GM12878 (cell line): ENCODE results near the gene PMPCA. TPM values are rescaled to one million over a fixed set of nuclear protein-coding genes. Genes with fewer than 3 reads are reported as not detected.

Source experiments
- ATAC-seq: fragments of 200-7000 bp; cut with Tn5 transposase; 3 replicates; pipeline ENCODE4 v1.9.1; 2020; ENCODE audit warnings: mild to moderate bottlenecking, moderate library complexity
- BruUV-seq: library from RNA; stranded (reverse); fragments of 400-500 nt; replicated peaks from 2 replicates; lab custom pipeline; 2021; lab: Mats Ljungman, UMichigan
- CTCF ChIA-PET: fragments of 300-600 bp; sonication (Branson Sonifier 250); formaldehyde crosslinking; extraction: SDS; loops from one replicate; lab custom pipeline; 2021; ENCODE audit warnings: inconsistent platforms; lab: Yijun Ruan, JAX
- POLR2A ChIA-PET: fragments of 350-600 bp; formaldehyde crosslinking; extraction: SDS; loops from one replicate; lab custom pipeline; 2021; ENCODE audit warnings: inconsistent platforms; lab: Charles Lee
- RAD21 ChIA-PET: fragments of 300-600 bp; sonication (Branson Sonifier 250); formaldehyde crosslinking; loops from one replicate; lab custom pipeline; 2023; ENCODE audit warnings: antibody characterized with exemption; ENCODE audit not compliant: unreplicated experiment; lab: Charles Lee
- SMC1A ChIA-PET: fragments of 300-600 bp; sonication (Branson Sonifier 250); formaldehyde crosslinking; loops from one replicate; lab custom pipeline; 2023; ENCODE audit not compliant: unreplicated experiment, uncharacterized antibody; lab: Charles Lee
- DNase-seq: peaks from one replicate; pipeline ENCODE4 v3.0.0-alpha.2; 2011; ENCODE audit warnings: low read depth, low spot score
- FAIRE-seq: peaks from 3 replicates; lab custom pipeline; 2011; peaks lifted over from hg19 to GRCh38; lab: Jason Lieb, UNC
- H2AFZ ChIP-seq: 2 replicates; pipeline ENCODE4 v1.6.0; 2011; ENCODE audit warnings: low read depth, low read length, control low read depth; ENCODE audit not compliant: control insufficient read depth
- H3K27ac ChIP-seq: 2 replicates; pipeline ENCODE4 v1.5.1; 2011; ENCODE audit warnings: control low read depth; ENCODE audit not compliant: control insufficient read depth, insufficient read depth
- H3K27me3 ChIP-seq, 2 experiments: replicated peaks in 1 of 2; 2 replicates each; pipeline versions ENCODE4 v1.6.0 to v1.6.1; 2011; ENCODE audit warnings: low read length in 1 of 2; ENCODE audit not compliant: control insufficient read depth in 2 of 2, insufficient read depth in 2 of 2
- H3K36me3 ChIP-seq, 2 experiments: 2 replicates each; pipeline ENCODE4 v1.5.1; 2011; ENCODE audit warnings: low read length in 1 of 2; ENCODE audit not compliant: control insufficient read depth in 2 of 2, insufficient read depth in 2 of 2
- H3K4me1 ChIP-seq: 2 replicates; pipeline ENCODE4 v1.6.1; 2011; ENCODE audit warnings: mild to moderate bottlenecking, low read length, moderate library complexity, mixed read lengths; ENCODE audit not compliant: control insufficient read depth, insufficient read depth
- H3K4me2 ChIP-seq: 2 replicates; pipeline ENCODE4 v1.6.0; 2011; ENCODE audit warnings: control low read depth; ENCODE audit not compliant: control insufficient read depth, insufficient read depth
- H3K4me3 ChIP-seq: fragments of 200-600 bp; sonication (generic); 2 replicates; pipeline ENCODE4 v1.5.1; 2016
- H3K79me2 ChIP-seq: 2 replicates; pipeline ENCODE4 v1.6.0; 2011; ENCODE audit warnings: low read length; ENCODE audit not compliant: control insufficient read depth, insufficient read depth
- H3K9ac ChIP-seq: 2 replicates; pipeline ENCODE4 v1.8.0; 2011; ENCODE audit warnings: low read length, control low read depth, mixed read lengths; ENCODE audit not compliant: control insufficient read depth, insufficient read depth
- H3K9me3 ChIP-seq: replicated peaks from 3 replicates; pipeline ENCODE4 v1.5.1; 2011; ENCODE audit warnings: mild to moderate bottlenecking, low read length; ENCODE audit not compliant: control insufficient read depth, insufficient read depth
- H4K20me1 ChIP-seq: 2 replicates; pipeline ENCODE4 v1.6.0; 2011; ENCODE audit not compliant: control insufficient read depth, insufficient read depth
- MEF2A ChIP-seq: IDR thresholded peaks from 2 replicates; pipeline ENCODE4 v1.6.1; 2011; ENCODE audit warnings: low read depth, mild to moderate bottlenecking, low read length, moderate library complexity; ENCODE audit not compliant: insufficient read depth
- MTA3 ChIP-seq: IDR thresholded peaks from 2 replicates; pipeline ENCODE4 v1.6.1; 2012; ENCODE audit warnings: low read length, inconsistent platforms, borderline replicate concordance
- NFYB ChIP-seq: IDR thresholded peaks from 2 replicates; pipeline ENCODE4 v1.6.1; 2011; ENCODE audit warnings: low read depth, mild to moderate bottlenecking, low read length, improper control_type of control experiment, moderate library complexity; ENCODE audit not compliant: insufficient read depth
- SRF ChIP-seq, 2 experiments: IDR thresholded peaks; 2 replicates each; pipeline ENCODE4 v1.6.1; 2011; ENCODE audit warnings: low read depth in 2 of 2, low read length in 2 of 2, mild to moderate bottlenecking in 1 of 2, moderate library complexity in 1 of 2
- SUPT20H ChIP-seq: IDR thresholded peaks from 2 replicates; pipeline ENCODE4 v1.6.1; 2011; ENCODE audit warnings: low read depth, mild to moderate bottlenecking, low read length, moderate library complexity, borderline replicate concordance; ENCODE audit not compliant: control insufficient read depth
- TAF1 ChIP-seq: IDR thresholded peaks from 2 replicates; pipeline ENCODE4 v1.6.1; 2011; ENCODE audit warnings: mild to moderate bottlenecking, low read depth, low read length, borderline replicate concordance
- TCF3 ChIP-seq: IDR thresholded peaks from 2 replicates; pipeline ENCODE4 v1.6.1; 2012; ENCODE audit warnings: low read depth, mild to moderate bottlenecking, low read length, borderline replicate concordance; ENCODE audit not compliant: insufficient read depth
- ZBED1 ChIP-seq: IDR thresholded peaks from 2 replicates; pipeline ENCODE4 v1.6.1; 2016; ENCODE audit warnings: borderline replicate concordance
- ZNF622 ChIP-seq: fragments of 450-650 bp; IDR thresholded peaks from 2 replicates; pipeline ENCODE4 v1.6.1; 2017; ENCODE audit warnings: mild to moderate bottlenecking, inconsistent platforms
- WGBS: methylation state at CpG from one replicate; pipeline ENCODE4 v1.1.6; 2016; ENCODE audit warnings: low lambda C conversion rate; ENCODE audit not compliant: insufficient replicate concordance, insufficient coverage; ENCODE audit errors: missing lambda C conversion rate; 5-methylcytosine and 5-hydroxymethylcytosine counted together
- in situ Hi-C: fragments of 300-500 bp; cut with MboI; formaldehyde crosslinking; loops from 9 replicates; pipeline ENCODE4 v1.14.3; 2018; ENCODE audit warnings: mixed read lengths
- intact Hi-C: fragments of 100-400 bp; cut with micrococcal nuclease; formaldehyde crosslinking; loops from one replicate; pipeline ENCODE4 v1.14.2; 2022; ENCODE audit not compliant: unreplicated experiment
- polyA plus RNA-seq, 11 experiments: library from polyadenylated mRNA; depleted of rRNA in 4 of 11; unstranded in 6 of 11; stranded (reverse) in 5 of 11; fragments of >200 nt; fragmentation: Nextera tagmentation in 4 of 11; fragmentation: Illumina TruSeq in 1 of 11; extraction: Ambion mirVana in 4 of 11; extraction: Trizol in 1 of 11; gene quantifications; 1 replicate in 1 of 11; 2 replicates in 10 of 11; pipeline versions ENCODE4 v1.2.1 to v1.2.3, GENCODE V29; 2011 to 2016; ENCODE audit warnings: inconsistent platforms in 2 of 11, missing spikeins in 2 of 11, low read depth in 1 of 11
- total RNA-seq, 4 experiments: library from RNA; depleted of rRNA in 3 of 4; stranded (reverse); fragments of >200 nt in 3 of 4; fragmentation: Illumina TruSeq in 1 of 4; extraction: Trizol in 1 of 4; gene quantifications; 2 replicates each; pipeline versions ENCODE4 v1.2.1 to v1.2.3, GENCODE V29; 2013 to 2021
- TF ChIP-seq, protein P1 (sequence below): fragments of 450-650 bp; IDR thresholded peaks from 2 replicates; pipeline ENCODE4 v1.6.1; 2016; ENCODE audit warnings: mild to moderate bottlenecking
- TF ChIP-seq, protein P2 (sequence below): fragments of 450-650 bp; IDR thresholded peaks from 2 replicates; pipeline ENCODE4 v1.6.1; 2017; ENCODE audit warnings: low read depth, mild to moderate bottlenecking, moderate library complexity
- TF ChIP-seq, protein P3 (sequence below): IDR thresholded peaks from 2 replicates; pipeline ENCODE4 v1.6.1; 2011; ENCODE audit warnings: borderline replicate concordance, low read depth, mild to moderate bottlenecking, moderate library complexity, mixed read lengths, low read length; ENCODE audit not compliant: insufficient read depth; ENCODE audit errors: extremely low read length

The PMPCA gene
- total and polyA plus RNA-seq, 10 of the 15 experiments (the other 5 are each of a cell fraction or from before 2014, with no cell fraction given), result 8.1 to 137 (median 75.7) TPM

DNA sequence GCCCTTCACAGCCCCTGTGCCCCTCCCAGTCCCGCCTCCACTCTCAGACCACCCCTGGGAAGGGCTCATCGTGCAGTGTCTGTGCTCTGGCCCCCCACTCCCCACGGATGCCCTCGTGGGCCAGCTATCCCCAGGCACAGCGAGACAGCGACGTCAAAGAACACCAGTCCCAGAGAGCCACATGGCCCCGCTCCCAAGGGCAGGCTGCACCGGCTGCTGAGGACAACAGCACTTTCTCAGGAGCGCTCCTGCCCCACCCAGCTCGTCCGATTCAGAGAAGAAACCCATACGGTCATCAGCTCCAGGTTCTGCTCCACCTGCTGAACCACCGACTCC is 5.7 kb upstream of the PMPCA start:
- Histone ChIP-seq H3K79me2 (peaks cover 30% of the 10 kb centered on the region), H3K9me3 (no peaks in the 10 kb centered on the region), H3K4me2 (peak overlapping the region; percentile 90), H3K4me3 (peak overlapping the region; percentile 24; the same call in 1 of the 2 replicates), H3K4me1 (peaks cover 42% of the 10 kb centered on the region), H3K9ac (peak overlapping the region; percentile 65), H4K20me1 (no peaks in the 10 kb centered on the region), H3K27me3 (no peaks in the 10 kb centered on the region), H3K27ac (peak overlapping the region; percentile 92), H2AFZ (peak overlapping the region; percentile 37; the same call in 1 of the 2 replicates), H3K36me3 (peaks cover 7 to 18% of the 10 kb centered on the region in 2 experiments; a peak in 3 of 4 replicates)
- no peak for DNase-seq
- CTCF ChIA-PET, result no interaction called here
- TF ChIP-seq, protein P1, sequence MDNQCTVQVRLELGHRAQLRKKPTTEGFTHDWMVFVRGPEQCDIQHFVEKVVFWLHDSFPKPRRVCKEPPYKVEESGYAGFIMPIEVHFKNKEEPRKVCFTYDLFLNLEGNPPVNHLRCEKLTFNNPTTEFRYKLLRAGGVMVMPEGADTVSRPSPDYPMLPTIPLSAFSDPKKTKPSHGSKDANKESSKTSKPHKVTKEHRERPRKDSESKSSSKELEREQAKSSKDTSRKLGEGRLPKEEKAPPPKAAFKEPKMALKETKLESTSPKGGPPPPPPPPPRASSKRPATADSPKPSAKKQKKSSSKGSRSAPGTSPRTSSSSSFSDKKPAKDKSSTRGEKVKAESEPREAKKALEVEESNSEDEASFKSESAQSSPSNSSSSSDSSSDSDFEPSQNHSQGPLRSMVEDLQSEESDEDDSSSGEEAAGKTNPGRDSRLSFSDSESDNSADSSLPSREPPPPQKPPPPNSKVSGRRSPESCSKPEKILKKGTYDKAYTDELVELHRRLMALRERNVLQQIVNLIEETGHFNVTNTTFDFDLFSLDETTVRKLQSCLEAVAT, result peak; percentile 66
- TF ChIP-seq TAF1 (no peak), TCF3 (no peak), ZBED1 (0 out of 2 replicates have a peak, but pooled peaks have one; percentile 38)
- intact Hi-C loops (no loop called here), in situ Hi-C loops (no loop called here)
- no TSS peak for BruUV-seq
- peak; percentile 23 for FAIRE-seq
- ATAC-seq, result no peak
- POLR2A ChIA-PET, result interaction anchor here (0.6 to 1.9 kb wide), 3 partner anchors 17 to 42 kb away, joined by 5 to 10 read pairs (median 6); partner anchors contain the start of gene DNLZ
- 44% methylated on average over 14 of the region's 14 CpGs for WGBS
- SMC1A ChIA-PET, result no interaction called here
- RAD21 ChIA-PET, result interaction anchor here (0.6 kb wide), 1 partner anchor 655 kb away, joined by 4 read pairs; no protein-coding TSS in a partner anchor

DNA sequence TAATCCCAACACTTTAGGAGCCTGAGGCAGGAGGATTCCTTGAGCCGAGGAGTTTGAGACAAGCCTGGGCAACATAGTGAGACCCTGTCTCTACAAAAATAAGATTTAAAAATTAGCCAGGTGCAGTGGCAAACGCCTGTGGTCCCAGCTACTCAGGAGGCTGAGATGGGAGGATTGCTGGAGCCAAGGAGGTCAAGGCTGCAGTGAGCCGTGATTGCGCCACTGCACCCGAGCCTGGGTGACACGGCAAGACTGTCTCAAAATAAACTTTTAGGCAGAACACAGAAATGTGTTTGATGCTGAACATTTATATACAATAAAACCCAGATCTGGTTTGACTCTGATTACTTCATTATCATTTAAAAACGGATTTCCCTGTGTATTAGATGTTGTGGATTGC is 5.0 kb upstream of the PMPCA start:
- H3K9ac ChIP-seq, result no peak overlapping the region
- peaks cover 7 to 18% of the 10 kb centered on the region in 2 experiments; a peak in 3 of 4 replicates for H3K36me3 ChIP-seq
- ChIA-PET CTCF (no interaction called here), POLR2A (interaction anchor here (0.5 kb wide), 1 partner anchor 746 kb away, joined by 5 read pairs; no protein-coding TSS in a partner anchor), RAD21 (no interaction called here), SMC1A (no interaction called here)
- intact Hi-C loops, result no loop called here
- H3K9me3 ChIP-seq, result no peaks in the 10 kb centered on the region
- H3K27ac ChIP-seq, result no peak overlapping the region
- H3K4me3 ChIP-seq, result no peak overlapping the region
- H4K20me1 ChIP-seq, result no peaks in the 10 kb centered on the region
- peak overlapping the region; percentile 90; the same call in 1 of the 2 replicates for H3K4me2 ChIP-seq
- FAIRE-seq (no peak), ATAC-seq (no peak), DNase-seq (no peak)
- in situ Hi-C loops, result no loop called here
- H2AFZ ChIP-seq, result no peak overlapping the region
- peaks cover 30% of the 10 kb centered on the region for H3K79me2 ChIP-seq
- BruUV-seq, result no TSS peak
- no peak for TF ChIP-seq NFYB
- TF ChIP-seq SUPT20H, result no peak
- TF ChIP-seq MTA3, result no peak
- TF ChIP-seq, protein P2, sequence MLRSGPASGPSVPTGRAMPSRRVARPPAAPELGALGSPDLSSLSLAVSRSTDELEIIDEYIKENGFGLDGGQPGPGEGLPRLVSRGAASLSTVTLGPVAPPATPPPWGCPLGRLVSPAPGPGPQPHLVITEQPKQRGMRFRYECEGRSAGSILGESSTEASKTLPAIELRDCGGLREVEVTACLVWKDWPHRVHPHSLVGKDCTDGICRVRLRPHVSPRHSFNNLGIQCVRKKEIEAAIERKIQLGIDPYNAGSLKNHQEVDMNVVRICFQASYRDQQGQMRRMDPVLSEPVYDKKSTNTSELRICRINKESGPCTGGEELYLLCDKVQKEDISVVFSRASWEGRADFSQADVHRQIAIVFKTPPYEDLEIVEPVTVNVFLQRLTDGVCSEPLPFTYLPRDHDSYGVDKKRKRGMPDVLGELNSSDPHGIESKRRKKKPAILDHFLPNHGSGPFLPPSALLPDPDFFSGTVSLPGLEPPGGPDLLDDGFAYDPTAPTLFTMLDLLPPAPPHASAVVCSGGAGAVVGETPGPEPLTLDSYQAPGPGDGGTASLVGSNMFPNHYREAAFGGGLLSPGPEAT, result no peak
- TF ChIP-seq MEF2A, result no peak
- no peak for TF ChIP-seq ZNF622
- TF ChIP-seq, protein P3, sequence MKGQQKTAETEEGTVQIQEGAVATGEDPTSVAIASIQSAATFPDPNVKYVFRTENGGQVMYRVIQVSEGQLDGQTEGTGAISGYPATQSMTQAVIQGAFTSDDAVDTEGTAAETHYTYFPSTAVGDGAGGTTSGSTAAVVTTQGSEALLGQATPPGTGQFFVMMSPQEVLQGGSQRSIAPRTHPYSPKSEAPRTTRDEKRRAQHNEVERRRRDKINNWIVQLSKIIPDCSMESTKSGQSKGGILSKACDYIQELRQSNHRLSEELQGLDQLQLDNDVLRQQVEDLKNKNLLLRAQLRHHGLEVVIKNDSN, result no peak
- TF ChIP-seq SRF (IDR thresholded peaks at IDR 0.05; ENCODE audit: low read depth in 2 of 2, low read length in 2 of 2), result no peak
- no peaks in the 10 kb centered on the region for H3K27me3 ChIP-seq
- H3K4me1 ChIP-seq, result peaks cover 39% of the 10 kb centered on the region
- WGBS, result 90% methylated on average over 7 of the region's 7 CpGs
